GM21737 (cell line): ENCODE measurements around the gene NRCAM.

ENCODE experiments used
- ATAC-seq: cut with Tn5 transposase; IDR thresholded peaks from one replicate; pipeline ENCODE4 v1.9.1; 2021; ENCODE audit warnings: mild to moderate bottlenecking, moderate library complexity; ENCODE audit not compliant: unreplicated experiment

NRCAM gene

GRCh38 chr7:108167460-108167859 lies 288.8 kb downstream of the NRCAM start:
- ATAC-seq, result no peak

GRCh38 chr7:108166687-108167086 lies 289.5 kb downstream of the NRCAM start:
- ATAC-seq, result no peak

GRCh38 chr7:108165723-108166122 lies 290.5 kb downstream of the NRCAM start:
- ATAC-seq, result no peak

GRCh38 chr7:108164946-108165345 lies 291.3 kb downstream of the NRCAM start:
- no peak for ATAC-seq

- ATAC-seq, result no peak
These were observed 291.9 kb downstream of the NRCAM start for GRCh38 chr7:108164342-108164741.

- no peak for ATAC-seq
These were observed 297.5 kb downstream of the NRCAM start for GRCh38 chr7:108158776-108159175.

- no peak for ATAC-seq
These were observed 298.5 kb downstream of the NRCAM start for GRCh38 chr7:108157606-108158335.

- ATAC-seq, result no peak
These were observed 299.2 kb downstream of the NRCAM start for GRCh38 chr7:108156897-108157605.

- ATAC-seq, result no peak
These were observed 304.0 kb downstream of the NRCAM start for GRCh38 chr7:108152198-108152597.

- no peak for ATAC-seq
These were observed 306.3 kb downstream of the NRCAM start for GRCh38 chr7:108149908-108150307.

- no peak for ATAC-seq
These were observed 307.1 kb downstream of the NRCAM start for GRCh38 chr7:108149119-108149518.

- no peak for ATAC-seq
These were observed 309.1 kb downstream of the NRCAM start for GRCh38 chr7:108147031-108147563.

GRCh38 chr7:108146070-108146842 lies 310.0 kb downstream of the NRCAM start:
- no peak for ATAC-seq

- ATAC-seq, result no peak
These were observed 310.8 kb downstream of the NRCAM start for GRCh38 chr7:108145401-108145800.

- no peak for ATAC-seq
These were observed 311.3 kb downstream of the NRCAM start for GRCh38 chr7:108144931-108145330.

- ATAC-seq, result no peak
These were observed 312.4 kb downstream of the NRCAM start for GRCh38 chr7:108143658-108144420.

GRCh38 chr7:108142675-108143259 lies 313.5 kb downstream of the NRCAM start:
- ATAC-seq, result no peak

- no peak for ATAC-seq
These were observed 314.1 kb downstream of the NRCAM start for GRCh38 chr7:108142180-108142579.

GRCh38 chr7:108140671-108141070 lies 315.6 kb downstream of the NRCAM start:
- ATAC-seq, result no peak

GRCh38 chr7:108138911-108139310 lies 317.3 kb downstream of the NRCAM start:
- ATAC-seq, result no peak
